ENCODE data around the gene LMF2. TPM values are rescaled to one million over a fixed set of nuclear protein-coding genes. Genes with fewer than 3 reads are reported as not detected.

LMF2 gene, protein sequence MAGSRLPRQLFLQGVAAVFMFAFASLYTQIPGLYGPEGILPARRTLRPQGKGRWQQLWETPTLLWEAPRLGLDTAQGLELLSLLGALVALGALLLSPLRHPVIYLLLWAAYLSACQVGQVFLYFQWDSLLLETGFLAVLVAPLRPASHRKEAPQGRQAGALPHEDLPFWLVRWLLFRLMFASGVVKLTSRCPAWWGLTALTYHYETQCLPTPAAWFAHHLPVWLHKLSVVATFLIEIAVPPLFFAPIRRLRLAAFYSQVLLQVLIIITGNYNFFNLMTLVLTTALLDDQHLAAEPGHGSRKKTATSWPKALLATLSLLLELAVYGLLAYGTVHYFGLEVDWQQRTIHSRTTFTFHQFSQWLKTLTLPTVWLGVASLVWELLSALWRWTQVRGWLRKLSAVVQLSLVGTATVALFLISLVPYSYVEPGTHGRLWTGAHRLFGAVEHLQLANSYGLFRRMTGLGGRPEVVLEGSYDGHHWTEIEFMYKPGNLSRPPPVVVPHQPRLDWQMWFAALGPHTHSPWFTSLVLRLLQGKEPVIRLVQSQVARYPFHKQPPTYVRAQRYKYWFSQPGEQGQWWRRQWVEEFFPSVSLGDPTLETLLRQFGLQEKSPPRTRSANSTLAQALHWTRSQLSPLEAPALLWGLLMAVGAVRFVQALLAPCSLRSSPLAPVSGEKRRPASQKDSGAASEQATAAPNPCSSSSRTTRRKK
- 34.3 and 42.8 TPM in 2 replicates for polyA plus RNA-seq (2012; rRNA removed)
- 5.5 and 11.9 TPM in 2 replicates for polyA plus RNA-seq (2012; cell fraction: cytosol; rRNA removed)
- 235 and 240 TPM in 2 replicates for polyA plus RNA-seq (2012; cell fraction: nucleus; rRNA removed)

DNA sequence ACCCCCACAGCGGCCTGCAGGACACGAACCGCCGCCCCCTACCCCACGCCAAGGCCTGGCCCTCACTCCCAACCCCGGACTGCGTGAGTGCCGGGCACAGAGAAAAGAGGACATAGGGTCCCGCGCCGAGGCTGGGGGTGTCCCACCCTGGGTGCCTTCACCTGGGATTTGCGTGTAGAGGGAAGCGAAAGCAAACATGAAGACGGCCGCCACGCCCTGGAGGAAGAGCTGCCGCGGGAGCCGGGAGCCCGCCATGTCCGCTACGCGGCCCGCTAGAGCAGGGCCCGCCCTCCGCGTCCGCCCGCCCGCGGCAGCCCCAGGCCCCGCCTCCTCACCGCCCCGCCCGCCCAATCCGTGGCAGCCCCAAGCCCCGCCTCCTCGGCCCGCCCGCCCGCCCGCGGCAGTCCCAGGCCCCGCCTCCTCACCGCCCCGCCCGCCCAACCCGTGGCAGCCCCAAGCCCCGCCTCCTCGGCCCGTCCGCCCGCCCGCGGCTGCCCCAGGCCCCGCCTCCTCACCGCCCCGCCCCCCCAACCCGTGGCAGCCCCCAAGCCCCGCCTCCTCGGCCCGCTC lies at the start of gene LMF2:
Gene LMF2, minus strand, starts transcription at position 282 of the 570 bp plus-strand sequence. Its CDS starts 27 bp downstream, at position 255.
- H2AFZ ChIP-seq (ENCODE audit: low read depth), result peak within 1 kb of the TSS; percentile 79
- peaks cover 67% of the 10 kb centered on the region for H3K79me2 ChIP-seq (ENCODE audit: insufficient read depth)
- no peak for TF ChIP-seq MEF2A (IDR thresholded peaks at IDR 0.05; ENCODE audit: borderline replicate concordance, low read depth)
- peak; percentile 33; the same call in 1 of the 2 replicates for TF ChIP-seq MXI1 (IDR thresholded peaks at IDR 0.05; ENCODE audit: low read depth, low read length)
- TF ChIP-seq YY1 (IDR thresholded peaks at IDR 0.05; ENCODE audit: low read depth), result peak; percentile 62; the same call in 1 of the 2 replicates
- TF ChIP-seq POLR2AphosphoS5 (IDR thresholded peaks at IDR 0.05; ENCODE audit: low read depth, low read length), result peak; percentile 64
- peak; percentile 46; the same call in 1 of the 2 replicates for TF ChIP-seq TAF1 (IDR thresholded peaks at IDR 0.05; ENCODE audit: borderline replicate concordance, low read depth, low read length)
- TF ChIP-seq NFIC (IDR thresholded peaks at IDR 0.05; ENCODE audit: borderline replicate concordance), result no peak
- peaks cover 7 to 14% of the 10 kb centered on the region in 2 experiments; a peak in 3 of 4 replicates for H3K4me1 ChIP-seq (ENCODE audit: control insufficient read depth in 1 of 2, insufficient read depth in 2 of 2, low read depth in 1 of 2, low read length in 1 of 2)
- H3K4me3 ChIP-seq (ENCODE audit: low read depth in 2 of 2, low read length in 1 of 2), result peak within 1 kb of the TSS; percentile 81 to 85
- peak; percentile 98 for DNase-seq
- H3K36me3 ChIP-seq (replicated peaks in 1 of 2; ENCODE audit: control insufficient read depth in 1 of 2, insufficient read depth in 2 of 2, low read length in 1 of 2), result peaks cover 0 to 14% of the 10 kb centered on the region in 2 experiments
- H3K27ac ChIP-seq (ENCODE audit: low read depth in 2 of 2, low read length in 1 of 2), result peak within 1 kb of the TSS; percentile 75 to 83
- 0 out of 2 replicates have a peak, but pooled peaks cover under 1% of the 10 kb centered on the region for H4K20me1 ChIP-seq (ENCODE audit: insufficient read depth)
- no peaks in the 10 kb centered on the region for H3K27me3 ChIP-seq (ENCODE audit: insufficient read depth)
- H3K9ac ChIP-seq, result peak within 1 kb of the TSS; percentile 96
- H3K4me2 ChIP-seq, result peak within 1 kb of the TSS; percentile 96
- no peaks in the 10 kb centered on the region for H3K9me2 ChIP-seq
- CTCF ChIA-PET, result interaction anchor here (0.8 to 3.1 kb wide), 4 partner anchors 10 to 55 kb away, joined by 3 to 14 read pairs (median 9); partner anchors contain the start of genes SCO2 and SYCE3
- 1% methylated on average over 11 of the region's 62 CpGs for WGBS (ENCODE audit: low lambda C conversion rate)
- no peaks in the 10 kb centered on the region for H3K9me3 ChIP-seq
- POLR2A ChIA-PET, result interaction anchor here (0.7 to 2.0 kb wide), 4 partner anchors 11 to 94 kb away, joined by 4 to 11 read pairs (median 4); partner anchors contain the start of gene SCO2
- H3F3A ChIP-seq (replicated peaks; ENCODE audit: insufficient read depth), result peaks cover 6% of the 10 kb centered on the region

DNA sequence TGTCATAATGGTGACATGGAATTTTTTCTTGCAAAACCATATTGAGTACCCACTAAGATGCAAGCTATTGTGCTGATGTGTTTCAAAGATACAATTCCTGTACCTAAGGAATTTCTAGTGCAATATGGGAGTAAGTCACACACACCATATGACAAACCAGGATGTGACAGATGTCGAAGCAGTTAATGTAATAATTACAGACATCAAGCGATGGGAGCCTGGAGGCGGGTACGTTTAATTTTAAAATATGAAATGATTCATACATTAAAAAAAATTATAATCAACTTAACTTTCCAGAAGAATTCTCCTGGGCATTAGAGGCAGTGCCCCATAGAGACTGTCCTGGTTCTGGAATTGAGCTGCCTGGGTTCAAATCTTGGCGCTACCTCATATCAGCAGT lies 49.2 kb upstream of the LMF2 start:
- no peak overlapping the region for H3K27ac ChIP-seq (ENCODE audit: low read depth in 2 of 2, low read length in 1 of 2)
- no peaks in the 10 kb centered on the region for H3K36me3 ChIP-seq (replicated peaks in 1 of 2; ENCODE audit: control insufficient read depth in 1 of 2, insufficient read depth in 2 of 2, low read length in 1 of 2)
- no peaks in the 10 kb centered on the region for H3K27me3 ChIP-seq (ENCODE audit: insufficient read depth)
- H3K79me2 ChIP-seq (ENCODE audit: insufficient read depth), result no peaks in the 10 kb centered on the region
- DNase-seq, result no peak
- no peaks in the 10 kb centered on the region; a peak in 1 of 4 replicates for H3K4me1 ChIP-seq (ENCODE audit: control insufficient read depth in 1 of 2, insufficient read depth in 2 of 2, low read depth in 1 of 2, low read length in 1 of 2)
- H2AFZ ChIP-seq (ENCODE audit: low read depth), result no peak overlapping the region
- WGBS (ENCODE audit: low lambda C conversion rate), result 44% methylated on average over 5 of the region's 5 CpGs
- TF ChIP-seq, protein P1, sequence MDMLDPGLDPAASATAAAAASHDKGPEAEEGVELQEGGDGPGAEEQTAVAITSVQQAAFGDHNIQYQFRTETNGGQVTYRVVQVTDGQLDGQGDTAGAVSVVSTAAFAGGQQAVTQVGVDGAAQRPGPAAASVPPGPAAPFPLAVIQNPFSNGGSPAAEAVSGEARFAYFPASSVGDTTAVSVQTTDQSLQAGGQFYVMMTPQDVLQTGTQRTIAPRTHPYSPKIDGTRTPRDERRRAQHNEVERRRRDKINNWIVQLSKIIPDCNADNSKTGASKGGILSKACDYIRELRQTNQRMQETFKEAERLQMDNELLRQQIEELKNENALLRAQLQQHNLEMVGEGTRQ (IDR thresholded peaks at IDR 0.05; ENCODE audit: borderline replicate concordance, low read depth, low read length), result no peak
- TF ChIP-seq MEF2A (IDR thresholded peaks at IDR 0.05; ENCODE audit: borderline replicate concordance, low read depth) (no peak), ELF1 (IDR thresholded peaks at IDR 0.05) (no peak), RXRA (IDR thresholded peaks at IDR 0.05; ENCODE audit: borderline replicate concordance, low read depth) (no peak), SMC3 (IDR thresholded peaks at IDR 0.05; ENCODE audit: low read depth, low read length) (no peak)
- TF ChIP-seq, protein P2, sequence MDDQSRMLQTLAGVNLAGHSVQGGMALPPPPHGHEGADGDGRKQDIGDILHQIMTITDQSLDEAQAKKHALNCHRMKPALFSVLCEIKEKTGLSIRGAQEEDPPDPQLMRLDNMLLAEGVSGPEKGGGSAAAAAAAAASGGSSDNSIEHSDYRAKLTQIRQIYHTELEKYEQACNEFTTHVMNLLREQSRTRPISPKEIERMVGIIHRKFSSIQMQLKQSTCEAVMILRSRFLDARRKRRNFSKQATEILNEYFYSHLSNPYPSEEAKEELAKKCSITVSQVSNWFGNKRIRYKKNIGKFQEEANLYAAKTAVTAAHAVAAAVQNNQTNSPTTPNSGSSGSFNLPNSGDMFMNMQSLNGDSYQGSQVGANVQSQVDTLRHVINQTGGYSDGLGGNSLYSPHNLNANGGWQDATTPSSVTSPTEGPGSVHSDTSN (IDR thresholded peaks at IDR 0.05), result no peak
- H4K20me1 ChIP-seq (ENCODE audit: insufficient read depth), result no peaks in the 10 kb centered on the region
- peaks cover 8% of the 10 kb centered on the region for H3F3A ChIP-seq (replicated peaks; ENCODE audit: insufficient read depth)
- no peak overlapping the region for H3K4me2 ChIP-seq
- H3K9me3 ChIP-seq, result no peaks in the 10 kb centered on the region
- no peak overlapping the region for H3K4me3 ChIP-seq (ENCODE audit: low read depth in 2 of 2, low read length in 1 of 2)
- POLR2A ChIA-PET, result no interaction called here
- H3K9me2 ChIP-seq, result no peaks in the 10 kb centered on the region
- no peak overlapping the region for H3K9ac ChIP-seq
- CTCF ChIA-PET, result interaction anchor here (1.2 to 2.1 kb wide), 3 partner anchors 11 to 70 kb away, joined by 3 to 9 read pairs (median 5); partner anchors contain the start of genes KLHDC7B and SCO2
